Testis (tissue), 3 donors: ENCODE measurements around the gene BAX. TPM values are rescaled to one million over a fixed set of nuclear protein-coding genes. Genes with fewer than 3 reads are reported as not detected.
A peak's percentile ranks its signal among the peaks of the same experiment; 100 is the strongest.

ENCODE experiments used
- DNase-seq: peaks from one replicate; pipeline ENCODE4 v3.0.0-alpha.2; 2019
- H3K27ac ChIP-seq, 2 donors: fragments of 200-600 bp; sonication (generic); one replicate each; pipeline ENCODE4 v1.5.1; 2019
- H3K27me3 ChIP-seq: fragments of 200-600 bp; sonication (generic); one replicate; pipeline ENCODE4 v1.5.1; 2019
- H3K36me3 ChIP-seq: fragments of 200-600 bp; sonication (generic); one replicate; pipeline ENCODE4 v1.5.1; 2017; ENCODE audit warnings: low read depth; ENCODE audit errors: missing control alignments
- H3K4me1 ChIP-seq: fragments of 200-600 bp; sonication (generic); one replicate; pipeline ENCODE4 v1.5.1; 2019
- H3K4me3 ChIP-seq, 2 donors: fragments of 200-600 bp; sonication (generic); one replicate each; pipeline ENCODE4 v1.5.1; 2017 to 2019
- H3K9me3 ChIP-seq: fragments of 200-600 bp; sonication (generic); one replicate; pipeline ENCODE4 v1.5.1; 2017
- CTCF ChIP-seq, 3 experiments: fragments of 450-650 bp in 2 of 3; fragments of 200-600 bp in 1 of 3; sonication (generic) in 1 of 3; IDR thresholded peaks; one replicate each; pipeline ENCODE4 v1.5.1; 2016 to 2019; ENCODE audit warnings: antibody characterized with exemption in 3 of 3, mild to moderate bottlenecking in 2 of 3, moderate library complexity in 1 of 3
- POLR2A ChIP-seq: fragments of 450-650 bp; IDR thresholded peaks from one replicate; pipeline ENCODE4 v1.6.1; 2017; ENCODE audit warnings: antibody characterized with exemption, mild to moderate bottlenecking, moderate library complexity
- WGBS, 2 donors: methylation state at CpG; one replicate each; pipeline ENCODE4 v1.1.5; 2018; 5-methylcytosine and 5-hydroxymethylcytosine counted together
- intact Hi-C: fragments of 100-400 bp; cut with DNase I; formaldehyde crosslinking; loops from one replicate; pipeline ENCODE4 v1.15.1; 2023; ENCODE audit warnings: low total_unique reads
- polyA plus RNA-seq: library from polyadenylated mRNA; stranded (reverse); fragments of 350-450 nt; fragmentation: Illumina TruSeq; extraction: RNeasy Lipid Tissue Mini Kit (QIAGEN cat#74804); gene quantifications from one replicate; pipeline ENCODE4 v1.2.3, GENCODE V29; 2014; ENCODE audit warnings: low read depth, low replicate concordance; ENCODE audit not compliant: insufficient read depth
- total RNA-seq, 2 donors: library from RNA; depleted of rRNA; stranded (reverse); fragments of >200 nt; gene quantifications; one replicate each; pipeline ENCODE4 v1.2.3, GENCODE V29; 2016

Gene BAX
- total and polyA plus RNA-seq, 3 donors from 2014 or later: 48.7 to 52.1 (median 50.1) TPM

DNA sequence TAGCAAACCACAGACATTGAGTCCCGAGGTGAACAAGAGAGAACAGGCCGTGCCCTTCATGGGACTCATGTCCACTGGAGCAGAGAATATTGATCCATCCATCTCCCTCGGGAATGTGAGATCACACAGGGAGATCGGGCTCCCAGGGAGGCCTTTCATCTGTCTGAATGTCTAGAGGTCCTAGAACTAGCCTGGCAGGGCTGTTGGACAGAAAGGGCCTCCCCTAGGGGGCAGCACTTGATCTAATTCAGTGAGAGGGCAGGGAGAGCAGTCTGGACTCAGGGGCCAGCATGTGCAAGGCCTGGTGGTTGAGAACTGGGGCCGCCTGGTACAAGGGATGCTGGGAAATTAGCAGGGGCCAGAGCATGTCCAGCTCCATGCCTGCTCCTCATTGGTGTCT lies 43.3 kb downstream of the BAX start:
- no peak for TF ChIP-seq POLR2A
- TF ChIP-seq CTCF (IDR thresholded peaks at IDR 0.05): no peak
- Histone ChIP-seq H3K27me3 (no peaks in the 10 kb centered on the region), H3K4me3 (no peak overlapping the region), H3K9me3 (no peaks in the 10 kb centered on the region), H3K36me3 (no peaks in the 10 kb centered on the region), H3K4me1 (peaks cover 10% of the 10 kb centered on the region), H3K27ac (no peak overlapping the region)
- intact Hi-C loops: no loop called here
- WGBS, 2 donors: 70 to 81% methylated on average over 3 to 5 of the region's 5 CpGs
- peak; percentile 80 for DNase-seq

DNA sequence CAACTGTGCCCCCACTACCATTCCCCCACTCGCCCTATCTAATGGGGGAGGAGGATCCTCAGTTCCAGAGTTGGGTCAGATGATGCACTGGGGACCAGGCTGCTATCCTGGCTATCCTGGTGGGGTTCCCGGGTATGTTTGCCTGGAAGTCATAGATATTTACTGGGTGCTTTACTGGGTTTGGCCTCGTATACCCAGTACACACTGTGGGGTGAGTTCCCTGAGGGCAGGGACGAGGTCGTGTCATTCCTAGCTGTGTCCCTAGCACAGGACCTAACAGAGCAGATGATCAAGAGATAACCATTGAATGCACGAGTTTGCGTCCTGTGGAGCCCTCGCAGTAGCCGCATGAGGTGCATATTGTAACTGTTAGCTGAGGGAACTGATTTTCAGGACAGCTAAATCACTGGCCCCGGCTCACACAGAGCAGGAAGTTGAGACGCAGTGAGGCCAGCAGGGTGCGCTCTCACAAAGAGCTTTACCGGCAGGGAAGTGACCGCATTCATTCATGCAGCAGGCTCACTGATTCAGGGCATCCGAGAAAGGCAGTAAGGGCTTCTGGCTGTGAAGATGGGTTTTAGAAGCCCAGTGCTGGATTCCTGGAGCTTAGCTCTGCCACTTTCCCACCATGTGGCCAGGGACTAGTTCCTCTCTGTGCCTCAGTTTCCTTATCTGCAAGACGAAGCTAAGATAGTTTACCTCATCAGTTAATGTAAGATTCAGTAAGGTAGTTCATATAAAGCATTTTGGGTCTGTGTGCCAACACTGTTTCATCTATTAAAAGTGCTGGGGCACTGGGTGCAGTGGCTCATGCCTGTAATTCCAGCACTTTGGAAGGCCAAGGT lies 45.0 kb downstream of the BAX start:
- WGBS, 2 donors: 64 to 78% methylated on average over 13 to 16 of the region's 16 CpGs
- Histone ChIP-seq H3K36me3 (no peaks in the 10 kb centered on the region), H3K27ac (no peak overlapping the region), H3K4me3 (no peak overlapping the region), H3K4me1 (peaks cover 3% of the 10 kb centered on the region), H3K9me3 (no peaks in the 10 kb centered on the region), H3K27me3 (no peaks in the 10 kb centered on the region)
- peak in 2 of 3 experiments; percentile 46 for TF ChIP-seq CTCF (IDR thresholded peaks at IDR 0.05)
- no peak for TF ChIP-seq POLR2A
- DNase-seq: peak; percentile 62
- intact Hi-C loops: no loop called here

- Histone ChIP-seq H3K4me1 (no peaks in the 10 kb centered on the region), H3K27me3 (no peaks in the 10 kb centered on the region), H3K36me3 (no peaks in the 10 kb centered on the region), H3K9me3 (no peaks in the 10 kb centered on the region), H3K4me3 (no peak overlapping the region), H3K27ac (no peak overlapping the region)
- intact Hi-C loops: no loop called here
- TF ChIP-seq CTCF (IDR thresholded peaks at IDR 0.05) (no peak), POLR2A (no peak)
- no peak for DNase-seq
- WGBS, 2 donors: 96 to 100% methylated on average over 2 to 15 of the region's 15 CpGs
These were observed 49.5 kb downstream of the BAX start for GRCh38 chr19:49004133-49004532.

DNA sequence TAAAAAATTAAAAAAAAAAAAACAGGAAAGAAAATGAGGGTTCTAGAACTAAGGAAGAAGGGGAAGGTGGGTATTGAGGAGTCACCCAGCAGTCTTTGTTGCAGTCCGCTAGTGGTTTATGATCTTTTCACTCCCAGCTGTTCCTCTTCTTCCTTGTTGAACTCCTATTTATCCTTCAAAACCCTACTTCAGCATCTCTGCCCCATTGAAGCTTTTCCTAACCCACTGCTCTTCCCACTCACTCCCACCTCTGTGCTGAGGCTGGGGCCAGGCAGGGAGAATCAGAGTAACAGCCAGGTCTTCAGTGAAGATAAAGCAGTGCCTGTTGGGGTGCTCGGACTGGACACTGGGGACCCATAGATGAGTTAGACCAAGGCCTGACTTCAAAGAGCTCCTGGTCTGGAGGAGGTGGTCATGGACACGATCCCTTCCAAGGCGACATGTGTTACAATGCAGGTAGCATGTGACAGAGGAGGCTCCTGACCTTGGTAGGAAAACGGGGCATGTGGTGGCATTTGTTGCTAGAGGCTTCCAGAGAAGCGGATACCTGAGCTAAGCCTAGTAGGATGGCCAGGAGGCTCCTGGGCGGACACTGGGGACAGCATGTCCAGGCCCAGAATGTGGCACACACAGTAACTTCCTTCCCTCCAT lies 50.4 kb downstream of the BAX start:
- Histone ChIP-seq H3K4me1 (no peaks in the 10 kb centered on the region), H3K27me3 (no peaks in the 10 kb centered on the region), H3K36me3 (no peaks in the 10 kb centered on the region), H3K9me3 (no peaks in the 10 kb centered on the region), H3K27ac (no peak overlapping the region), H3K4me3 (no peak overlapping the region)
- TF ChIP-seq POLR2A (no peak), CTCF (IDR thresholded peaks at IDR 0.05) (no peak)
- no peak for DNase-seq
- WGBS, 2 donors: 88 to 91% methylated on average over 7 of the region's 7 CpGs
- intact Hi-C loops: no loop called here
